ENCODE measurements around the gene ZNF808.
"Not testable (repeated sequence)": the region's sequence is repeated elsewhere in the genome, so short reads cannot be mapped to it uniquely, and the experiment has no call there.

The ZNF808 gene

DNA sequence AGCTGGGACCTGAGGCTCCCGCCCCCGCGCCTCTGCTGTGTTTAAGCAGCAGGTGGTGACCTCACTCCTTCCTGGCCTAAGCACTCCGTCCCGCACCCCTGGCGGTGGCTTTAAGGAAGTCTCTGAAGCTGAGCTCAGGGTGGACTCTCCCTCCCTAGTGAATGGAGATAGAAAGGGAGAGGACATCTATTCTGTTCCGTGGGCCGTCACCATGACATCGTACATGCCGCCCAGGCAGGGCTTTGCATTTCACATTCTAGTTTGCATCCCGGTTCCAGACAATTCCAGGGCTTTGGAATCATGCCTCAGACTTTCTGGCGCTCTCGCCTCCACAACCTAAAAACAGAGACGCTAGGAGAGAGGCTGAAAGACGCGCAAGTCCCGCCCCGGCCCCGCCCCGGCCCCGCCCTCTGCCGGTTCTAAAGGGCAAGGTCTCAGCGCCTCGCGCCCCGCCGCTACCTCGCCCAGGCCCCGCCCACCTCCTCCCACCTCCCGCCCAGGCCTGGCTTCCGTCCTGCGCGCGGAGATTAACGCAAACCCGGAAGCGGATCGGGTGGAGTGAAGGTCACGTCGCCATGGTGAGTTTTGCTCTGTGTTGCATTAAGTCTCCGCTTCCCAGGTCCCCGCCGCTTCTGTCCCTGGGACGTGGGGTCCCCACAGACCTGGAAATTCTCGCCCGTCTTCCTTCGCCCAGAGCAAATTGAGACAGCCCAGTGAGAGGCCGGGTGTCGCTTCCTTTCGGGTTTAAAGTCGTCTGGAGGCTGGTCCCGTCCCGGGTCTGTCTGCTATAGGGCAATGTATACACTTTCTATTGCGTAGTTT is at the start of gene ZNF808:
Gene ZNF808, plus strand, starts transcription at position 535 of the 822 bp plus-strand sequence. CDS start 15,617 bp downstream, outside the sequence.
- DNase-seq, result peak; percentile 87

DNA sequence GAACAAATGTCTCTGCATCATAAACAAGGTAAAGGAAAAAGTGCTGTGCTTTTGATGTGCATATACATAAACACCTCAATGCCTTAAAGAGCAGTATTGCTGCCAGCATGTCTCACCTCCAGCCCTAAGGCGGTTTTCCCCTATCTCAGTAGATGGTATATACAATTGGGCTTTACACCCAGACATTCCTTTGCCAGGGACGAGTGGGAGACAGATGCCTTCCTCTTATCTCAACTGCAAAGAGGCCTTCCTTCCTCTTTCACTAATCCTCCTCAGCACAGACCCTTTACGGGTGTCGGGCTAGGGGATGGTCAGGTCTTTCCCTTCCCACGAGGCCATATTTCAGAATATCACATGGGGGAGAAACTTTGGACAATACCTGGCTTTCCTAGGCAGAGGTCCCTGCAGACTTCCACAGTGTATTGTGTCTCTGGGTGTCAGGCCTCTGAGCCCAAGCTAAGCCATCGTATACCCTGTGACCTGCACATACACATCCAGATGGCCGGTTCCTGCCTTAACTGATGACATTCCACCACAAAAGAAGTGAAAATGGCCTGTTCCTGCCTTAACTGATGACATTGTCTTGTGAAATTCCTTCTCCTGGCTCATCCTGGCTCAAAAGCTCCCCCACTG is 43.2 kb upstream of the ZNF808 start:
- not testable (repeated sequence) for DNase-seq

DNA sequence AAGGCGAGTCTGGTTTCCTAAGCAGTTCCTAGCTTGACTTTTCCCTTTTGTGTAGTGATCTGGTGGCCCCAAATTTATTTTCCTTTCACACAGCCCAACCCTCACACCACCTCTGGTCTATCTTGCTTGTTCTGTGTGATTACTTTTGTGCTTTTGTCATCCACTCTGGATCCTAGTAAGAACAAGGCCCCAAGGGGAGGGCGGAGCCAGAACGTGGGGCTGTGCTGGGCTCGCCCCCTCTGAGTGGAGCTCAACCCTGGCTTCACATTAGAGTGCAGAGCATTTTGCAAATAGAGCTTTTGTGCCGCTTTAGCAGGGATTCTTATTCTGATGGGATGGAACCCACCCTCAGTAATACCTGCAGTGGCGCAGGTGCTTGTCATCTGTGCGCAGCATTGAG is 42.4 kb upstream of the ZNF808 start:
- not testable (repeated sequence) for DNase-seq

DNA sequence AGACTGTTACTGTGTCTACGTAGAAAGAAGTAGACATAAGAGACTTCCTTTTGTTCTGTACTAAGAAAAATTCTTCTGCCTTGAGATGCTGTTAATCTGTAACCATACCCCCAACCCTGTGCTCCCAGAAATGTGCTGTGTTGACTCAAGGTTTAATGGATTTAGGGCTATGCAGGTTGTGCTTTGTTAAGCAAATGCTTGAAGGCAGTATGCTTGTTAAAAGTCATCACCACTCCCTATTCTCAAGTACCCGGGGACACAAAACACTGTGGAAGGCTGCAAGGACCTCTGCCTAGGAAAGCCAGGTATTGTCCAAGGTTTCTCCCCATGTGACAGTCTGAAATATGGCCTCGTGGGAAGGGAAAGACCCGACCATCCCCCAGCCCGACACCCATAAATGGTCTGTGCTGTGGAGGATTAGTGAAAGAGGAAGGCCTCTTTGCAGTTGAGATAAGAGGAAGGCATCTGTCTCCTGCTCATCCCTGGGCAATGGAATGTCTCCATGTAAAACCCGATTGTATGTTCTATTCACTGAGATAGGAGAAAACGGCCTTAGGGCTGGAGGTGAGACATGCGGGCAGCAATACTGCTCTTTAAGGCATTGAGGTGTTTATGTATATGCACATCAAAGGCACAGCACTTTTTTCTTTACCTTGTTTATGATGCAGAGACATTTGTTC is 41.8 kb upstream of the ZNF808 start:
- not testable (repeated sequence) for DNase-seq

DNA sequence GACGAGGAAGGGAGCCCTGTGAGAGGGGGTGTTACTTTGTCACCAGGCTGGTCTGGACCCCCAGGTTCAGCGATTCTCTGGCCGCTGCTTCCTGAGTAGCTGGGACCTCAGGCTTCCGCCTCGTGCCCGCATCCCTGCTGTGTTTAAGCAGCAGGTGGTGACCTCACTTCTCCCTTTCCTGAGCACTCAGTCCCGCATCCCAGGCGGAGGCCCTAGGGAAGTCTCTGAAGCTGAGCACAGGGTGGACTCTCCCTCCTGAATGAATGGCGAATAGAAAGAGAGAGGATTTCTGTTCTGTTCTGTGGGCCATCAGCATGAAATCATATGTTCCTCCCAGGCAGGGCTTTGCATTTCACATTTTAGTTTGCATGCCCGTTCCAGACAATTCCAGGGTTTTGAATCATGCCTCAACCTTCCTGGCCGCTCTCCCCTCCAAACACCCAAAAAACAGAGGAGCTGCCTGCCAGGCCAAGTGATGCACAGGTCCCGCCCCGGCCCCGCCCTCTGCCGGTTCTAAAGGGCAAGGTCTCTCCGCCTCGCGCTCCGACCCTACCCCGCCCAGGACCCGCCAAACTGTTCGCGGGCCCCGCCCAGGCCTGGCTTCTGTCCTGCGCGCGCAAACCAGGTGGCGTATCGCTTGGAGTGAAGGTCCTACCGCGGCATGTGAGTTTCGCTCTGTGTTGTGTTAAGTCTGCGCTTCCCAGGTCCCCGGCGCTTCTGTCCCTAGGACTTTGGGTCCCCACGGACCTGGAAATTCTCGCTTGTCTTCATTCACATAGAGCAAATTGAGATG is 35.1 kb upstream of the ZNF808 start:
- no peak for DNase-seq

DNA sequence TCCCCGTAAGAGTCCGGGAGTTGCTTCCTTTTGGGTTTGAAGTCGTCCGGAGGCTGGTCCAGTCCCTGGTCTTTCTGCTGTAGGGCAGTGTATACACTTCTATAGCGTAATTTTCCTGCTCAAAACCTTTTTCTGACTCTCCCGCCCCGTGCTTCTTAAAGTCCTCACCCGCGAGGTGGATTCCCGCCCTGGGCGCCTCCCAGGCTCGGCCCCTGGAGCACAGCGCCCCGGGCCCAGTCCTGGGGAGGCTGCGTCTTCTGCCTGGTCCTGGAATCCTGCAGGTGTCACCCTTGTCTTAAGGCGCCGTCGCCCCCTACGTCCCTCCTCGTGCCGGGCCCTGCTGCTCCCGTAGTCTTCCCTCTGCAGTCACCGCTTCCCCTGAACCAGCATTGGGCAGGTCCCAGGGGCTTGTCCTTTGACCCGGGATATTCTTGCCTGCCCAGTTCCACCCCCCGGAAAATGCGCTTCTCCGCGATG is 34.4 kb upstream of the ZNF808 start:
- no peak for DNase-seq

DNA sequence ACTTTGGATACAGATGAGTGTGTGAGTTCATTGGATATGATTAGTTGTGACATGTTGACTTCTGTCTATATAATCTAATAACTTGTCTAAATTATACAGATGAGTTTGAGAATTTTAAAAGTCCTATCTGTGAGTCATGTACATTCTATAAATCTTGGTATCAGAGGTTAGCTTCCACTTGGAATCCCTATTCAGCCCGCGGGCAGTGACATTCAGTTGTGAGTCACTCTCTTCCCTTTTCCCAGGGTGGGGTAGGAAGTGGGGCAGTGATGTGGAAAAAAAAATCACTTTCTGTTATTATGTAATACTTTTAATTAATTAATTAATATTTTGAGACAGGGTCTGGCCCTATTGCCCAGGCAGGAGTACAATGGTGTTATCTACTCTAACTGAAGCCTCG is 33.0 kb upstream of the ZNF808 start:
- no peak for DNase-seq

DNA sequence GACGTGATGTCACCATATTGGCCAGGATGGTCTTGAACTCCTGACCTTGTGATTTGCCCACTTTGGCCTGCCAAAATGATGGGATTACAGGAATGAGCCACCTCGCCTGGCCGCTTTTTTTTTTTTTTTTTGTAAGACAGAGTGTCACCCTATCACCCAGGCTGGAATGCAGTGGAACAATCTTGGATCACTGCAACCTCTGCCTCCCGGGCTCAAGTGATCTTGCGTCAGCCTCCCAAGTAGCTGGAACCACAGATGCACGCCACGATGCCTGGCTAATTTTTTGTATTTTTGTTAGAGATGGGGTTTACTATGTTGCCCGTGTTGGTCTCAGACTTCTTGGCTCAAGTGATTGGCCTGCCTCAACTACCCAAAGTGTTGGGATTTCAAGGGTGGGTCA is 28.9 kb upstream of the ZNF808 start:
- no peak for DNase-seq

DNA sequence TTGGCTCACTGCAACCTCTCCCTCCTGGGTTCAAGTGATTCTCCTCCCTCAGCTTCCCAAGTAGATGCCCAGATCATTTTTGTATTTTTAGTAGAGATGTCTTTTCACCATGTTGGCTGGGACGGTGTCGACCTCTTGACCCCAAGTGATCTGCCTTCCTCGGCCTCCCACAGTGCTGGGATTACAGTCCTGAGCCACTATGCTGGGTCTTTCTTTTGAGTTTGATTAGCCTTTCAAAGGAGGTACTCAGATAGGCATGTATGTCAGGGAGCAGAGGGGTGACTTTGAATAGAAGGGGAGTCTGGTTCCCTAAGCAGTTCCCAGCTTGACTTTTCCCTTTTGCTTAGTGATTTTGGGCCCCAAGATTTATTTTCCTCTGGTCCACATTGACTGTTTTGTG is 27.0 kb upstream of the ZNF808 start:
- not testable (repeated sequence) for DNase-seq

DNA sequence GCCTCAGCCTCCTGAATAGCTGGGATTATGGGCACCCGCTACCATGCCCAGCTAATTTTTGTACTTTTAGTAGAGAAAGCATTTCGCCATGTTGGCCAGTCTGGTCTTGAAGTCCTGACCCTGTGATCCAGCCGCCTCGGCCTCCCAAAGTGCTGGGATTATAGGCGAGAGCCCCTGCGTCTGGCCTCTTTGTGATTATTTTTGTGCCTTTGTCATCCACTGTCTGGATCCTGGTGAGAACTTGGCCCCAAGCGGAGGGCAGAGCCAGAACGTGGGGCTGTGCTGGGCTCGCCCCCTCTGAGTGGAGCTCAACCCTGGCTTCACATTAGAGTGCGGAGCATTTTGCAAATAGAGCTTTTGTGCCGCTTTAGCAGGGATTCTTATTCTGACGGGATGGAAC is 26.5 kb upstream of the ZNF808 start:
- not testable (repeated sequence) for DNase-seq

DNA sequence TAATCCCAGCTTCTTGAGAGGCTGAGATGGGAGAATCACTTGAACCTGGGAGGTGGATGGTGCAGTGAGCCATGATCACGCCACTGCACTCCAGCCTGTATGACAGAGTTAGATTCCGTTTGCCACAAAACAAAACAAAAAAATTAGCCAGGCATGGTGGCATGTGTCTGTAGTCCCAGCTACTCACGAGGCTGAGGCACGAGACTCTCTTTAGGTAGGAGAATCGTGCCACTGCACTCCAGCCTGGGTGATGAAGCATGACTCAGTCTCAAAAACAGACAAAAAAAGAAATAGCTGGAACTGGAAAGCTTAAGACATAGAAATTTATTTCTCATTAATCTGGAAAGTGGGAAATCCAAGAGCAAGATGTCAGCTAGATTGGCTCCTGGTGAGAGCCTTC is 20.2 kb upstream of the ZNF808 start:
- DNase-seq, result no peak

DNA sequence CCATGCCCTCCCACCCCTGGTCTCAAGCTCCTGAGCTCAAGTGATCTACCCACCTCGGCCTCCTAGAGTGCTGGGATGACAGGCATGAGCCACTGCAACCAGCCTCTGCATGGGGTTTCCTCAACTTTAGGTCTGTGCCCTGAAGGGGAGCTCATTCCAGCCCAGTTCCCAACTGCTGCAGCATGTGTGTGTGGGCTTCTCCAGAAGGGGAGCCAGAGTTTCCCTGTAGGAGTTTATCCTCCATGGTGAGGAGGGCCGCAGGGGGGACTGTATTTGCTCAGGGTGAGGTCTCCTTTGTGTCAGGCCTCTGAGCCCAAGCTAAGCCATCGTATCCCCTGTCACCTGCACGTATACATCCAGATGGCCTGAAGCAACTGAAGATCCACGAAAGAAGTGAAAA is 11.3 kb upstream of the ZNF808 start:
- no peak for DNase-seq

DNA sequence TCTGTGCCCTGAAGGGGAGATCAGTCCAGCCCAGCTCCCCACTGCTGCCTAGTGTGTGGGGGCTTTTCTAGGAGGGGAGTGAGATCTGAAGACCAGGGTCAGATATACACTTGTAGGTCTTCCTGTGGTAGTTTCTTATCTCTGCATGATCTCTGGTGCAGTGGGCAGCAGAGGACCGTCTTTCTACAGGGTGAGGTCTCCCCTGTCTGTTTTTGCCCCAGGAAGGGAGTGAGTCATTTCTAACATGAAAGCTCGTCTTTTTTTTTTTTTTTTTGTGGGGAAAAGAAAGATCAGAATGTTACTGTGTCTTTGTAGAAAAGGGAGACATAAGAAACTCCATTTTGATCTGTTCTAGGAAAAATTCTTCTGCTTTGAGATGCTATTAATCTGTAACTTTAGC is 8.8 kb upstream of the ZNF808 start:
- DNase-seq, result no peak

DNA sequence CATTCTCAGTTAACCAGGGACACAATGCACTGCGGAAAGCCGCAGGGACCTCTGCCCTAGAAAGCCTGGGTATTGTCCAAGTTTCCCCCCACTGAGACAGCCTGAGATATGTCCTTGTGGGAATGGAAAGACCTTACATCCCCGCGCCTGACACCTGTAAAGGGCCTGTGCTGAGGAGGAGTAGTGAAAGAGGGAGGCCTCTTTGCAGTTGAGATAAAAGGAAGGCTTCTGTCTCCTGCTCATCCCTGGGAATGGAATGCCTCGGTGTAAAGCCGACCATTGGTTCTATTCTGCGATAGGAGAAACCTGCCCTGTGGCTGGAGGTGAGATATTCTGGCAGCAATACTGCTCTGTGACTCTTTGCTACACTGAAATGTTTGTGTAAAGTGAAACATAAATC is 8.3 kb upstream of the ZNF808 start:
- DNase-seq, result not testable (repeated sequence)

DNA sequence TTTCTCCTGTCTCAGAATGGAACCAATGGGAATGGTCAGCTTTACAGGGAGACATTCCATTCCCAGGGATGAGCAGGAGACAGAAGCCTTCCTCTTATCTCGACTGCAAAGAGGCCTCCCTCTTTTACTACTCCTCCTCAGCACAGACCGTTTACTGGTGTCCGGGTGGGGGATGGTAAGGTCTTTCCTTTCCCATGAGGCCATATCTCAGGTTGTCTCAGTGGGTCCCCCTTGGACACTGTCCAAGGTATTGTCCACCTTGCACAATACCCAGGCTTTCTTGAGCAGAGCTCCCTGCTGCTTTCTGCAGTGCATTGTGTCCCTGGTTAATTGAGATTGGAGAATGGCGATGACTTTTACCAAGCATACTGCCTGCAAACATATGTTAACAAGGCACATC is 7.5 kb upstream of the ZNF808 start:
- no peak for DNase-seq

DNA sequence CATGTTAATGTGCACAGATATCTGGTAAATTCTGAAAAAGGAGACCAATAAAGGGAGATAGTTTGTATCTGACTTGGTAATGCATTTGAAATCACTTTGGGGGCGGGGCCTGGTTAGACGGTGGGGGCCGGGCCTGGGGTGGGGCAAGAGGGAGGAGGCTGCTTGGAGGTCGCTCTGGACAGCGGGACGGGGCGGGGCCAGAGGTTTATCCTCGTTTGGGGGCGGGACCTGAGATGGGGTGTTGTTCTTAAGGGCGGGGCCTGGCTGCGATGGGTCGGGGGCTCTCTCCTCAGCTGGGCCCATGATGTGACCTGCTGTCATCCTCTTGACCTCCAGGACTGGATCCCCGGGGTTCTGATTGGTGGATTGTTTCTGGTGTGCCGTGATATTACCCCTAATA is 4.9 kb upstream of the ZNF808 start:
- no peak for DNase-seq

DNA sequence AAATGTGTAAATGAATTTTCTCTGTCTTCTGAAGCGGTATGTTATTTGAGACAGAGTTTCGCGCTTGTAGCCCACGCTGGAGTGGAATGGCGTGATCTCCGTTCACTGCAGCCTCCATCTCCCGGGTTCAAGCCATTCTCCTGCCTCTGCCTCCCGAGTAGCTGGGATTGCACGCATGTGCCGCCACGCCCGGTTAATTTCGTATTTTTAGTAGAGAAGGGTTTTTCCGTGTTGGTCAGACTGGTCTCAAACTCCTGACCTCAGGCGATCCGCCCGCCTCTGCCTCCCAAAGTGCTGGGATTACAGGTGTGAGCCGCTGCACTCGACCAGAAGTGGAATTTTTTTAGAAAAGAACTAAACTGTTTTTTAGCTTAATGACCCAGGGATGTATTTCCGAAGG is 3.4 kb upstream of the ZNF808 start:
- DNase-seq, result no peak

DNA sequence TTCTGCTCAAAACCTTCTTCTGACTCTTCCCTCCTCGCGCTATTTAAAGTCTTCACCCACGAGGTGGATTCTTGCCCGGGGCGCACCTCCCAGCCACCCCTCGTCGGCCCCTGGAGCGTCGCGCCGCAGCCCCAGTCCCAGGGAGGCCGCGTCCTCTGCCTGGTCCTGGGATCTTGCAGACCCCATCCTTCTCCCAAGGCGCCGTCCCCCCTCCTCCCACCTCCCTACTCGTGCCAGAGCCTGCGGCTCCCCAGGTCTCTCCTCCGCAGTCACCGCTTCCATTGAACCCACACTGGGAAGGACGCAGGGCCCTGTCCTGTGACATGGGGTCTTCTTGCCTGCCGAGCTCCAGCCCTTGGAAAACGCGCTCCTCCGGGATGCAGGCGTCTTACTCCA is 486 bp downstream of the ZNF808 start:
- peak; percentile 1 for DNase-seq

DNA sequence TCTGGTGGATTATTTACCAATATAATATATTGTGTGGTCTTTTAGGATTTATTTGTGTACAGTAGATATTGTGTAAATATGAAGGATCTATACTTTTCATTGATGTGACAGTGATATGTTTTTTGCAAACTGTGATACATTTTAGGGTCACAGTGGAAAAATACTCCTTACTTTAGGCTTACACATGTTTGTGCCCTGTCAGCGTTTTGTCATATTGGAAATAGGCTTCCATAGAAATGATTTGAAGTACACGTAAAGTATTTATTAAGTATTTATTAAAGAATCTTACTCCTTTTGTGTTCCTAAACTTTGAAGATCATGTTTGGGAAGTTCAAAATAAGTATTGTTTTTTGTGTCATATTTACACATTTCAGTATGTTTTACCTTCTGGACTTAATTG is 5.0 kb downstream of the ZNF808 start:
- DNase-seq, result no peak

DNA sequence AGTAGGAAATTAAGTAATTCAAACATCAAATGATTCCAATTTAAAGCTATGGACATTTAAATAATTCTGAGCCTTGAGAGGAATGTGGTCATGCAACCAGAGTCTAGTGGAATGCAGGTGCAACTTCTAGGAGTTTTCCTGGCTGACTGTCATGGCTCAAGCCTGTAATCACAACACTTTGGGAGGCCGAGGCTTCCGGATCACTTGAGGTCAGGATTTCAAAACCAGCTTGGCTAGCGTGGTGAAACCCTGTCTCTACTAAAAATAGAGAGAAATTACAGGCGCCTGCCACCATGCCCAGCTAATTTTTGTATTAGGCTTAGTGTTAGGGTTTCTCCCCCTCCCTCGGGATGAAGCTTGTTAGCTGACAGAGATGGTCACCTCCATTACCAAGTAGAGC is 6.4 kb downstream of the ZNF808 start:
- no peak for DNase-seq

DNA sequence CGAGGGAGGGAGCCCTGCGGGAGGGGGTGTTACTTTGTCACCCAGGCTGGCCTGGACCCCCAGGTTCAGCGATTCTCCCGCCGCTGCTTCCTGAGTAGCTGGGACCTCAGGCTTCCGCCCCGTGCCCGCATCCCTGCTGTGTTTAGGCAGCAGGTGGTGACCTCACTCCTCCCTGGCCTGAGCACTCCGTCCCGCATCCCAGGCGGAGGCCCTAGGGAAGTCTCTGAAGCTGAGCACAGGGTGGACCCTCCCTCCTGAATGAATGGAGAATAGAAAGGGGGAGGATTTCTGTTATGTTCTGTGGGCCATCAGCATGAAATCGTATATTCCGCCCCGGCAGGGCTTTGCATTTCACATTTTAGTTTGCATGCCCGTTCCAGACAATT is 7.9 kb downstream of the ZNF808 start:
- DNase-seq, result not testable (repeated sequence)

DNA sequence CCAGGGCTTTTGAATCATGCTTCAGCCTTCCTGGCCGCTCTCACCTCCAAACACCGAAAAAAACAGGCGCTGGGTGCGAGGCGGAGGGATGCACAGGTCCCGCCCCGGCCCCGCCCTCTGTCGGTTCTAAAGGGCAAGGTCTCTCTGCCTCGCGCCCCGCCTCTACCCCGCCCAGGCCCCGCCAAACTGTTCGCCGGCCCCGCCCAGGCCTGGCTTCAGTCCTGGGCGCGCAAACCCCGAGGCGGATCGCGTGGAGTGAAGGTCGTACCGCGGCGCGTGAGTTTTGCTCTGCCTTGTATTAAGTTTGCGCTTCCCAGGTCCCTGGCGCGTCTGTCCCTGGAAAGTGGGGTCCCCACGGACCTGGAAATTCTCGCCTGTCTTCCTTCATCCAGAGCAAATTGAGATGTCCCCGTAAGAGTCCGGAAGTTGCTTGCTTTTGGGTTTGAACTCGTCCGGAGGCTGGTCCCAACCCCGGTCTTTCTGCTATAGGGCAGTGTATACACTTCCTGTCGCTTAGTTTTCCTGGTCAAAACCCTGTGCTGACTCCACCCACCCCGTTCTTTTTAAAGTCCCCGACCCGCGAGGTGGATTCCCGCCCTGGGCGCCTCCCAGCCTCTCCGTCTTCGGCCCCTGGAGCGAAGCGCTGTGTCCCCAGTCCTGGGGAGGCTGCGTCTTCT is 8.4 kb downstream of the ZNF808 start:
- peak; percentile 18 for DNase-seq

DNA sequence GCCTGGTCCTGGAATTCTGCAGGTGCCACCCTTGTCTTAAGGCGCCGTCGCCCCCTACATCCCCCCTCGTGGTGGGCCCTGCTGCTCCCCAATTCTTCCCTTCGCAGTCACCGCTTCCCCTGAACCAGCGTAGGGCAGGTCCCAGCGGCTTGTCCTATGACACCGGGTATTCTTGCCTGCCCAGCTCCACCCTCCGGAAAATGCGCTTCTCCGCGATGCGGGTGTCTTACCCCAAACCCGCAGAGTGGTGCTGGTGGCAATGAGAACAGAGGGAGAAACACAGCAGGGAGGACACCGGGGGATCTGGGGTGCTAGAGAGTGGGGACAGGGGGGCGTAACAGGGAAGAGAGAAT is 9.0 kb downstream of the ZNF808 start:
- DNase-seq, result no peak
